Testis (tissue), 2 donors: ENCODE measurements around the gene PRELID3B.

Experiments
- CTCF ChIP-seq, 3 experiments: fragments of 450-650 bp in 2 of 3; fragments of 200-600 bp in 1 of 3; sonication (generic) in 1 of 3; IDR thresholded peaks; one replicate each; pipeline ENCODE4 v1.5.1; 2016 to 2019; ENCODE audit warnings: antibody characterized with exemption in 3 of 3, mild to moderate bottlenecking in 2 of 3, moderate library complexity in 1 of 3
- POLR2A ChIP-seq: fragments of 450-650 bp; IDR thresholded peaks from one replicate; pipeline ENCODE4 v1.6.1; 2017; ENCODE audit warnings: antibody characterized with exemption, mild to moderate bottlenecking, moderate library complexity

- no peak for TF ChIP-seq CTCF (IDR thresholded peaks at IDR 0.05)
- TF ChIP-seq POLR2A = no peak
These were observed 54.6 kb downstream of the PRELID3B start for GRCh38 chr20:58987790-58988564.
